Measurements from ENCODE around the gene ELF1. TPM values are rescaled to one million over a fixed set of nuclear protein-coding genes. Genes with fewer than 3 reads are reported as not detected.

ELF1 gene
- polyA plus RNA-seq, 1 experiment, result 35.8 TPM

- ChIA-PET CTCF (interaction anchor here (0.6 to 1.3 kb wide), 5 partner anchors 8 to 16 kb away, joined by 3 to 5 read pairs (median 3); no protein-coding TSS in a partner anchor), POLR2A (no interaction called here)
- H3K36me3 ChIP-seq (ENCODE audit: control insufficient read depth, insufficient read depth, low read length), result no peaks in the 10 kb centered on the region
- no peak for DNase-seq (ENCODE audit: low read depth)
- no peak overlapping the region for H3K4me3 ChIP-seq (ENCODE audit: low read depth, low read length)
- H3K27me3 ChIP-seq (ENCODE audit: control insufficient read depth, insufficient read depth, low read length), result no peaks in the 10 kb centered on the region
- TF ChIP-seq, protein P1, sequence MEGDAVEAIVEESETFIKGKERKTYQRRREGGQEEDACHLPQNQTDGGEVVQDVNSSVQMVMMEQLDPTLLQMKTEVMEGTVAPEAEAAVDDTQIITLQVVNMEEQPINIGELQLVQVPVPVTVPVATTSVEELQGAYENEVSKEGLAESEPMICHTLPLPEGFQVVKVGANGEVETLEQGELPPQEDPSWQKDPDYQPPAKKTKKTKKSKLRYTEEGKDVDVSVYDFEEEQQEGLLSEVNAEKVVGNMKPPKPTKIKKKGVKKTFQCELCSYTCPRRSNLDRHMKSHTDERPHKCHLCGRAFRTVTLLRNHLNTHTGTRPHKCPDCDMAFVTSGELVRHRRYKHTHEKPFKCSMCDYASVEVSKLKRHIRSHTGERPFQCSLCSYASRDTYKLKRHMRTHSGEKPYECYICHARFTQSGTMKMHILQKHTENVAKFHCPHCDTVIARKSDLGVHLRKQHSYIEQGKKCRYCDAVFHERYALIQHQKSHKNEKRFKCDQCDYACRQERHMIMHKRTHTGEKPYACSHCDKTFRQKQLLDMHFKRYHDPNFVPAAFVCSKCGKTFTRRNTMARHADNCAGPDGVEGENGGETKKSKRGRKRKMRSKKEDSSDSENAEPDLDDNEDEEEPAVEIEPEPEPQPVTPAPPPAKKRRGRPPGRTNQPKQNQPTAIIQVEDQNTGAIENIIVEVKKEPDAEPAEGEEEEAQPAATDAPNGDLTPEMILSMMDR (IDR thresholded peaks at IDR 0.05; ENCODE audit: insufficient read depth, low read depth, low read length), result peak; percentile 38
Observed at GRCh38 chr13:40974460-40975407, 44.4 kb downstream of the ELF1 start.

GRCh38 chr13:40973409-40973808, 45.7 kb downstream of the ELF1 start:
- ChIA-PET POLR2A (no interaction called here), CTCF (interaction anchor here (1.2 kb wide), 1 partner anchor 81 kb away, joined by 5 read pairs; no protein-coding TSS in a partner anchor)
- H3K4me3 ChIP-seq (ENCODE audit: low read depth, low read length), result no peak overlapping the region
- H3K27me3 ChIP-seq (ENCODE audit: control insufficient read depth, insufficient read depth, low read length), result no peaks in the 10 kb centered on the region
- no peaks in the 10 kb centered on the region for H3K36me3 ChIP-seq (ENCODE audit: control insufficient read depth, insufficient read depth, low read length)
- no peak for DNase-seq (ENCODE audit: low read depth)
- TF ChIP-seq, protein P1 (IDR thresholded peaks at IDR 0.05; ENCODE audit: insufficient read depth, low read depth, low read length), result no peak

- no peak for DNase-seq (ENCODE audit: low read depth)
- CTCF ChIA-PET, result interaction anchor here (1.0 kb wide), 1 partner anchor 9 kb away, joined by 3 read pairs; no protein-coding TSS in a partner anchor
- Histone ChIP-seq H3K27me3 (ENCODE audit: control insufficient read depth, insufficient read depth, low read length) (no peaks in the 10 kb centered on the region), H3K4me3 (ENCODE audit: low read depth, low read length) (no peak overlapping the region), H3K36me3 (ENCODE audit: control insufficient read depth, insufficient read depth, low read length) (no peaks in the 10 kb centered on the region)
- TF ChIP-seq, protein P1 (IDR thresholded peaks at IDR 0.05; ENCODE audit: insufficient read depth, low read depth, low read length), result no peak
- POLR2A ChIA-PET, result no interaction called here
Observed at GRCh38 chr13:40971321-40971720, 47.8 kb downstream of the ELF1 start.

GRCh38 chr13:40970803-40971202, 48.3 kb downstream of the ELF1 start:
- no peak for DNase-seq (ENCODE audit: low read depth)
- ChIA-PET CTCF (no interaction called here), POLR2A (no interaction called here)
- Histone ChIP-seq H3K36me3 (ENCODE audit: control insufficient read depth, insufficient read depth, low read length) (no peaks in the 10 kb centered on the region), H3K27me3 (ENCODE audit: control insufficient read depth, insufficient read depth, low read length) (no peaks in the 10 kb centered on the region), H3K4me3 (ENCODE audit: low read depth, low read length) (no peak overlapping the region)
- TF ChIP-seq, protein P1 (IDR thresholded peaks at IDR 0.05; ENCODE audit: insufficient read depth, low read depth, low read length), result no peak

- ChIA-PET CTCF (interaction anchor here (0.6 to 1.1 kb wide), 2 partner anchors 8 to 41 kb away, joined by 3 read pairs; no protein-coding TSS in a partner anchor), POLR2A (no interaction called here)
- DNase-seq (ENCODE audit: low read depth), result no peak
- TF ChIP-seq, protein P1 (IDR thresholded peaks at IDR 0.05; ENCODE audit: insufficient read depth, low read depth, low read length), result no peak
- Histone ChIP-seq H3K4me3 (ENCODE audit: low read depth, low read length) (no peak overlapping the region), H3K36me3 (ENCODE audit: control insufficient read depth, insufficient read depth, low read length) (no peaks in the 10 kb centered on the region), H3K27me3 (ENCODE audit: control insufficient read depth, insufficient read depth, low read length) (no peaks in the 10 kb centered on the region)
Observed at GRCh38 chr13:40969169-40969901, 49.8 kb downstream of the ELF1 start.
